HG03457 (cell line): ENCODE measurements around the gene SLC4A5.
"Not testable (repeated sequence)": the region's sequence is repeated elsewhere in the genome, so short reads cannot be mapped to it uniquely, and the experiment has no call there.

ENCODE experiments used
- ATAC-seq: cut with Tn5 transposase; IDR thresholded peaks from one replicate; pipeline ENCODE4 v1.9.1; 2021; ENCODE audit warnings: moderate number of reproducible peaks; ENCODE audit not compliant: unreplicated experiment

Gene SLC4A5

GRCh38 chr2:74201596-74201995 is 141.6 kb downstream of the SLC4A5 start:
- ATAC-seq, result no peak

GRCh38 chr2:74201196-74201595 is 142.0 kb downstream of the SLC4A5 start:
- no peak for ATAC-seq

GRCh38 chr2:74199871-74200305 is 143.3 kb downstream of the SLC4A5 start:
- ATAC-seq, result no peak

GRCh38 chr2:74199275-74199701 is 143.9 kb downstream of the SLC4A5 start:
- no peak for ATAC-seq

- ATAC-seq, result peak; percentile 86
These were observed 144.5 kb downstream of the SLC4A5 start, which contains the start of gene MTHFD2 for GRCh38 chr2:74198461-74199274. TSS of gene MTHFD2 (plus strand) at chr2:74198615. CDS start at chr2:74198642, 27 bp downstream.

- ATAC-seq, result no peak
These were observed 145.2 kb downstream of the SLC4A5 start for GRCh38 chr2:74198023-74198460.

GRCh38 chr2:74197049-74197448 is 146.2 kb downstream of the SLC4A5 start:
- ATAC-seq, result no peak

- ATAC-seq, result no peak
These were observed 148.4 kb downstream of the SLC4A5 start for GRCh38 chr2:74194799-74195198.

- no peak for ATAC-seq
These were observed 151.4 kb downstream of the SLC4A5 start for GRCh38 chr2:74191596-74192380.

GRCh38 chr2:74188696-74189095 is 154.5 kb downstream of the SLC4A5 start:
- ATAC-seq, result no peak

- ATAC-seq, result no peak
These were observed 155.1 kb downstream of the SLC4A5 start for GRCh38 chr2:74188018-74188601.

GRCh38 chr2:74186706-74187105 is 156.5 kb downstream of the SLC4A5 start:
- ATAC-seq, result not testable (repeated sequence)

GRCh38 chr2:74186038-74186437 is 157.2 kb downstream of the SLC4A5 start:
- ATAC-seq, result peak; percentile 58

- ATAC-seq, result no peak
These were observed 159.3 kb downstream of the SLC4A5 start for GRCh38 chr2:74183878-74184277.

- ATAC-seq, result peak; percentile 30
These were observed 161.5 kb downstream of the SLC4A5 start for GRCh38 chr2:74181739-74182138.

- peak; percentile 15 for ATAC-seq
These were observed 164.0 kb downstream of the SLC4A5 start for GRCh38 chr2:74179063-74179865.

GRCh38 chr2:74178211-74179062 is 164.8 kb downstream of the SLC4A5 start, which contains the start of gene MOB1A:
TSS of gene MOB1A (minus strand) at chr2:74178879. CDS start at chr2:74178674, 205 bp downstream.
- ATAC-seq, result peak; percentile 60

- ATAC-seq, result no peak
These were observed 165.5 kb downstream of the SLC4A5 start for GRCh38 chr2:74177696-74178095.

- no peak for ATAC-seq
These were observed 168.3 kb downstream of the SLC4A5 start for GRCh38 chr2:74174909-74175308.
